AG08395 (cell line): Measurements from ENCODE around the gene MEIS1.
"Not testable (repeated sequence)": the region's sequence is repeated elsewhere in the genome, so short reads cannot be mapped to it uniquely, and the experiment has no call there.

Source experiments
- DNase-seq: peaks from one replicate; pipeline ENCODE4 v3.0.0; 2012; ENCODE audit warnings: mixed read lengths, low spot score

Gene MEIS1

GRCh38 chr2:66434679-66435548 is at the start of gene MEIS1:
Gene MEIS1, plus strand, starts transcription at chr2:66435125. Its CDS starts 732 bp downstream, at chr2:66435857.
- DNase-seq: peak; percentile 89

- DNase-seq: no peak
These were observed 47.7 kb upstream of the MEIS1 start for GRCh38 chr2:66387016-66387753.

DNA sequence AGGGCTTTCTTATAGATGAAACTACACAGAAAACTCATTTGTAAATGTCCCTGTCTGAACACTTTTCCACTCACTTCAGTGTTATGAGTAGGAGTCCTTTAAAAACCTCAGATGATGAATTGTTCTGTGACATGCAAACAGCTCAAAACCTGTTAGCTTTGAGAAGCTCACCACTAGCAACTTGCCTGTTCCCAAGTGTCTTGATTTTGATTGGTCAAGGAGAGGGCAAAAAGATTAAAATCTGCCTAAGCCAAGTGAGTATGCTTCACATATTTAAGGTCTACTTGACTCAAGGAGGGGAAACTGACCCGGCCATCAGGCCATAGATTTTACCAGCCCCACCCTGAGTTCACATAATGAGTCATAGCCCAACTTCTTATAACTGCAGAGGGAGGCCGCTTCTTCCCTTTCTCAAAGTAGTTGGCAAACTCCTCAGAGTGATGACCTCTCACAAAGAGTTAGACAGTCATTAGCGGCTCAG is 45.2 kb upstream of the MEIS1 start:
- DNase-seq: peak; percentile 6

DNA sequence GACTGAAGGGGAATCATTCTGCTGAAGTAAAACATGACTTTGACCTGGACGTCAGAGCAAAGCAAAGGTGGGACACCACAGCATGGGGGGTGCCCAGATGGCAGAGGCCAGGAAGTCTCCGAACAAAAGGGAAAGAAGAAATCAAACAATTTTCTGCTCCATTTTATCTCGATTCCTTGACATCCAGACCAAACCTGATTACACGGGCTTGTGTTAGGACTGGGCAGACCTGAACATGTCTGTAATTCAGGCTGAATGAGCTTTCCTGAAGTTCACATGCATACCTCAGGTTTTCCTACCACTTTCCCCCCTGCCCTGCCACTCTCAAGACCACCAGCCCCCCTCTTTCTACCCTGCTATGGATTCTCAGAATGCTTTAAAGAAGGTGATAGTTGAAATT is 44.8 kb upstream of the MEIS1 start:
- no peak for DNase-seq

GRCh38 chr2:66390811-66391210 is 44.1 kb upstream of the MEIS1 start:
- DNase-seq: no peak

DNA sequence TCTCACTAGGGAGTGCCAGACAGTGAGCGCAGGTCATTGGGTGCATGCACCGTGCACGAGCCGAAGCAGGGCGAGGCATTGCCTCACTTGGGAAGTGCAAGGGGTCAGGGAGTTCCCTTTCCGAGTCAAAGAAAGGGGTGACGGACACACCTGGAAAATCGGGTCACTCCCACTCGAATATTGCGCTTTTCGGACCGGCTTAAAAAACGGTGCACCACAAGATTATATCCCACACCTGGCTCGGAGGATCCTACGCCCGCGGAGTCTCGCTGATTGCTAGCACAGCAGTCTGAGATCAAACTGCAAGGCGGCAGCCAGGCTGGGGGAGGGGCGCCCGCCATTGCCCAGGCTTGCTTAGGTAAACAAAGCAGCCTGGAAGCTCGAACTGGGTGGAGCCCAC is 43.7 kb upstream of the MEIS1 start:
- DNase-seq: not testable (repeated sequence)

GRCh38 chr2:66405473-66405872 is 29.5 kb upstream of the MEIS1 start:
- DNase-seq: no peak

GRCh38 chr2:66408905-66409304 is 26.0 kb upstream of the MEIS1 start:
- DNase-seq: no peak

- no peak for DNase-seq
These were observed 22.1 kb upstream of the MEIS1 start for GRCh38 chr2:66412874-66413273.

DNA sequence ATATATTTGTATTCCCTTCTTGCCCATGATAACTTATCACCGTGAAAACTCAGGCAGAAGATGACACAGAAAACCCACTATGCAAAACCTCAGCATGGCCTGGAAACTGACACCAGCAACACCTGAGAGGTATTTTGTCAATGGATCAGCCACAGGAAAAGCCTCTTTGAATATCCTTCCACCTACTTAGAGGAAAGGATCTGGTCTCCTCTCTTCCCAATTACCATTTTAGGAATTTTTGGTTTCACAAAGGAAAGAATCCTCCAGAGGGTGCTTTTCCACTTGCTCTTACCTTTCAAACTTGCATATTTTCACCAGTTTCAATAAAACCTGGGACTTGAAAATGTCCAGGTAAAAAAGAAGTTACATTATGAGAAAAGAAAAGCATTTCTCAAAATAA is 20.0 kb upstream of the MEIS1 start:
- DNase-seq: no peak

DNA sequence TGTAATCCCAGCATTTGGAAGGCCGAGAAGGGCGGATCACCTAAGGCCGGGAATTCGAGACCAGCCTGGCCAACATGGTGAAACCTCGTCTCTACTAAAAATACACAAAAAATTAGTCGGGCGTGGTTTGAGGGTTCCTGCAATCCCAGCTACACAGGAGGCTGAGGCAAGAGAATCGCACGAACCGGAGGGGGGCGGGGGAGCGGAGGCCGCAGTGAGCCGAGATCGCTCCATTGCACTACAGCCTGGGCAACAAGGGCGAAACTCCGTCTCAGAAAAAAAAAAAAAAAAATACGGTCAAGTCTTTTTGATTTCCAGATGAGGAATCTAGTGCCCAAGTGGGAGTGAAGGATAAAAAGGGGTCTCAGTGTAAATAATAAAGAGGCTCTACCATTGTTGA is 16.5 kb upstream of the MEIS1 start:
- no peak for DNase-seq

DNA sequence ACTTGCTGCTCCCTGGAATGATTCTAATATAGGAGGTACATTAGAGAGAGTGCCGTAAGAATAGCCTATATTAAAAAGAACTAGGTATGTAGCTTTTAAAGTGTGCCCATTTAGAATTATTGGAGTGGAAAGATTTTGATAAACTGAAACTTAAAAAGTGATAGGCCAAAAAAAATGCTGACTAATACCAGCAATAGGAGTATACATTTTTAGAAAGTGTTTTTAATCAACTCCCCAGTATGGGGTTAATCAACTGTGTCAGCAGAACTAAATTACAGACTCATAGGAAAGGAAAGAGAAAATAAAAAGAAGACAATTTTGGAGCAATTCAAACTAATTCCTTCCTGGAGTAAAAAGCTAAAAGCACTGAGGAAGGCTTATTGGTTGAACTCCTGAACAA is 13.3 kb upstream of the MEIS1 start:
- DNase-seq: no peak

- no peak for DNase-seq
These were observed 11.4 kb upstream of the MEIS1 start for GRCh38 chr2:66423391-66424124.

GRCh38 chr2:66426244-66427111 is 8.4 kb upstream of the MEIS1 start:
- DNase-seq: no peak

DNA sequence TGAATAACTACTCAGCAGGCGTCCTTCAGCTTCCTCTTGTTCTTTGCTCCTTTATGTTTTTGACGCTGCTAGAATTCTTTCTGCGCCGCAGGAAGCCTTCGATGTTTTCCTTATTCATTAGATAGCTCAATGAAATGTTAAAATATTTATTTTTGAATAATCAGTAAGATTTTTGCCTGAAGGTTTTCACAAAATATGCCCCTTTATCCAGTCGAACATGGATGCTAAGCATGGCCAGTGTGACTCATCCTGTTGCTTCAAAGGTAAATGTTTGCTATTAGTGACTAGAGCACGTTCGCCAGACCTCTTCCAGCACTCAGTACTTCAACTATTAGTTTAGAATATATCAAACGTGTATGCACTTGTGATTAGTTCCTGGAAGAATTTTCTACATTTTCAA is 7.6 kb upstream of the MEIS1 start:
- DNase-seq: no peak

- DNase-seq: no peak
These were observed 5.8 kb upstream of the MEIS1 start for GRCh38 chr2:66428986-66429612.

- DNase-seq: no peak
These were observed 5.0 kb upstream of the MEIS1 start for GRCh38 chr2:66429693-66430504.

DNA sequence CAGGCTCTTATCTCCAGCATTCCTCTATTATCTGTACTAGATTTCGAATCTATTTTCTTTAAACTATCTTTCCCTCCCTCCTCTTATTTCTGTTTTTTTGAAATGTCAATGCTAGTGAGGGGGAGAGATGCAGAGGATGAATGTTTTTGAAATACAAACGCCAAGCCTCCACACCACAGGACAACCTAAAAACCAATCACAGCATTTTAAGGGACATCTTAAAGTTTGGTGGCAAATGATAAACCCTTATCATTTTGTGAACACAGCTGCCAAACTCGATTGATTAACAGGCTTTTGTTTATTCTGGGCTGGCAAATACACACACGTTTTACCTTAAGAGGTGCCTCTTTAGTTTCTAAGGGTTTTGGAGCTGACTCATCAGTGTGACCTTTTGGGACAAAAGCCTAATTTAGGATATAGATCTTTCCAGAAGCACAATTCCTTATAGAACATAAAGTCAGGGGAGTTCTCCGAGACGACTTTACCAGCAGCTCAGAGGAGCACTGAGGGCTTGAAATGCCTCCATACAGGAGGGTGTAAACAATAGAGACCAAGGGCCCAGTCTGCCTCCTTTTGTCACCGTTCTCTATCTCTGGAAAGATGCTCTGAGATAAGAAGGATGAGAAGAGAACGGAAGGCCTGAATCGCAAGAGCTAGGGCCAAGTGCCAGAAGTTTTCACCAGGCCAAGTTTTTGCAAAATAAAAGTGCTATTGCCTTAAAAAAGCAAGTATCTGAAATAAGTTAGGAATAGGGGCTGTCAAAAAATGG is 4.2 kb upstream of the MEIS1 start:
- no peak for DNase-seq

GRCh38 chr2:66431274-66431642 is 3.7 kb upstream of the MEIS1 start:
- DNase-seq: no peak
